Keratinocyte (primary cell): Measurements from ENCODE around the gene SIGLEC7.

Experiments used
- CTCF ChIP-seq, 3 experiments: IDR thresholded peaks in 1 of 3; conservative IDR thresholded peaks in 1 of 3; optimal IDR thresholded peaks in 1 of 3; 2 replicates in 2 of 3; 3 replicates in 1 of 3; pipeline versions ENCODE3 to v1.5.1; 2011; ENCODE audit warnings: low read length in 3 of 3, mild to moderate bottlenecking in 3 of 3, moderate library complexity in 2 of 3, control low read depth in 1 of 3, inconsistent platforms in 1 of 3; ENCODE audit not compliant: insufficient read depth in 2 of 3; ENCODE audit errors: extremely low read depth in 1 of 3
- EZH2 ChIP-seq: IDR thresholded peaks from one replicate; pipeline ENCODE4 v1.6.1; 2012; ENCODE audit warnings: inconsistent platforms, mild to moderate bottlenecking, low read length, moderate library complexity

- TF ChIP-seq CTCF (optimal IDR thresholded peaks at IDR 0.05 in 1 of 3, IDR thresholded peaks at IDR 0.05 in 1 of 3, conservative IDR thresholded peaks at IDR 0.05 in 1 of 3; ENCODE audit: extremely low read depth in 1 of 3, insufficient read depth in 2 of 3, low read length in 3 of 3) (no peak), EZH2 (no peak)
These were observed 33.9 kb upstream of the SIGLEC7 start, which contains the start of gene CTU1 for GRCh38 chr19:51108066-51108804.
